SH-SY5Y (cell line): ENCODE data around the gene KCNJ5.

Experiments
- GATA2 ChIP-seq: IDR thresholded peaks from 2 replicates; pipeline ENCODE4 v1.6.1; 2011; ENCODE audit warnings: mild to moderate bottlenecking, low read depth, low read length
- GATA3 ChIP-seq: IDR thresholded peaks from 2 replicates; pipeline ENCODE4 v1.6.1; 2011; ENCODE audit warnings: low read depth, mild to moderate bottlenecking, low read length, moderate library complexity

DNA sequence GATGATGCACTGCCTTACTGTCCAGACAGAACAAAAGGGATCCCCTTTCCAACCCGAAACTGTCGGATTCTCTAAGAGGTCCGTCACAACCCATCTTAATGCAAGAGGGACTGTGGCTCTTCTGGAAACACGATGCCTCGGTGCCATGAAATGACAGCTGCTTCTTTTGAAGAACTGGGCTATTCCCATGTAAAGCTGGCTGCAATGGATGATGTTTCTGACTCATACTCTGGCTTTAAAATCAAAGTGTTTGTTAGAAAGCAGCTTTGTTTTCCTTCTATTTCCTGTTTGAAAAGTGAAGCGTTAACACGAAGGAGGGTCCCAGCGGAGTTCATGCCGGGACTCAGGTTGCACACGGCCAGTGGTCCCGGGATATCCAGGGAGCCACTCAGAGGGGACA is 48.4 kb downstream of the KCNJ5 start:
- TF ChIP-seq GATA3, result no peak
- TF ChIP-seq GATA2, result no peak
